PC-9 (cell line): ENCODE data around the gene RIPOR2. TPM values are rescaled to one million over a fixed set of nuclear protein-coding genes. Genes with fewer than 3 reads are reported as not detected.

ENCODE experiments used
- BruUV-seq: library from RNA; stranded (reverse); fragments of 400-500 nt; replicated peaks from 2 replicates; lab custom pipeline; 2021; lab: Mats Ljungman, UMichigan
- CTCF ChIA-PET: fragments of 300-600 bp; sonication (Branson Sonifier 250); formaldehyde crosslinking; loops from one replicate; lab custom pipeline; 2022; ENCODE audit warnings: antibody characterized with exemption; lab: Charles Lee
- POLR2A ChIA-PET: fragments of 300-600 bp; sonication (Branson Sonifier 250); formaldehyde crosslinking; loops from one replicate; lab custom pipeline; 2022; ENCODE audit warnings: antibody characterized with exemption; ENCODE audit not compliant: unreplicated experiment; lab: Charles Lee
- DNase-seq, 2 experiments: peaks; one replicate each; pipeline versions ENCODE4 v3.0.0 to v3.0.0-alpha.2; 2015 to 2022; ENCODE audit warnings: mixed read lengths in 1 of 2
- H2AFZ ChIP-seq: fragments of 200-600 bp; sonication (generic); 2 replicates; pipeline ENCODE4 v1.8.1; 2017; ENCODE audit warnings: antibody characterized with exemption
- H3F3A ChIP-seq: fragments of 200-600 bp; sonication (generic); 2 replicates; pipeline ENCODE4 v1.8.1; 2017; ENCODE audit warnings: antibody characterized with exemption, mild to moderate bottlenecking, low read depth; ENCODE audit not compliant: insufficient read depth
- H3K27ac ChIP-seq: fragments of 200-600 bp; sonication (generic); 2 replicates; pipeline ENCODE4 v1.6.1; 2016; ENCODE audit warnings: mixed run types
- H3K27me3 ChIP-seq: fragments of 200-600 bp; sonication (generic); 2 replicates; pipeline ENCODE4 v1.6.1; 2016; ENCODE audit warnings: low read depth, mixed run types; ENCODE audit not compliant: insufficient read depth
- H3K36me3 ChIP-seq: fragments of 200-600 bp; sonication (generic); 2 replicates; pipeline ENCODE4 v1.6.1; 2016; ENCODE audit warnings: low read depth, mixed run types
- H3K4me1 ChIP-seq: fragments of 200-600 bp; sonication (generic); replicated peaks from 2 replicates; pipeline ENCODE4 v1.6.1; 2016; ENCODE audit warnings: mixed run types; ENCODE audit not compliant: insufficient read depth
- H3K4me2 ChIP-seq: fragments of 200-600 bp; sonication (generic); 2 replicates; pipeline ENCODE4 v1.6.1; 2017; ENCODE audit warnings: mixed run types
- H3K4me3 ChIP-seq: fragments of 200-600 bp; sonication (generic); 2 replicates; pipeline ENCODE4 v1.6.1; 2016; ENCODE audit warnings: mixed run types
- H3K79me2 ChIP-seq: fragments of 200-600 bp; sonication (generic); 2 replicates; pipeline ENCODE4 v1.6.1; 2017; ENCODE audit warnings: low read depth, mixed run types
- H3K9me2 ChIP-seq: fragments of 200-600 bp; sonication (generic); 2 replicates; pipeline ENCODE4 v1.8.1; 2017; ENCODE audit warnings: mild to moderate bottlenecking; ENCODE audit not compliant: insufficient read depth
- H3K9me3 ChIP-seq: fragments of 200-600 bp; sonication (generic); 2 replicates; pipeline ENCODE4 v1.8.1; 2016; ENCODE audit warnings: low read depth; ENCODE audit not compliant: insufficient read depth
- H4K20me1 ChIP-seq: fragments of 200-600 bp; sonication (generic); 2 replicates; pipeline ENCODE4 v1.8.1; 2017; ENCODE audit not compliant: insufficient read depth
- EZH2 ChIP-seq: fragments of 200-600 bp; sonication (generic); IDR thresholded peaks from 2 replicates; pipeline ENCODE4 v1.8.0; 2017; ENCODE audit warnings: antibody characterized with exemption, low read depth
- intact Hi-C: fragments of 100-400 bp; cut with micrococcal nuclease; formaldehyde crosslinking; loops from one replicate; pipeline ENCODE4 v1.10.0; 2022; ENCODE audit not compliant: unreplicated experiment
- total RNA-seq: library from RNA; stranded (reverse); gene quantifications from 2 replicates; pipeline ENCODE4 v1.2.3, GENCODE V29; 2021
- TF ChIP-seq, protein P1 (sequence below): fragments of 200-600 bp; sonication (generic); conservative IDR thresholded peaks from 2 replicates; pipeline ENCODE4 v1.6.1; 2017; ENCODE audit warnings: mixed run types, antibody characterized with exemption, mild to moderate bottlenecking, moderate library complexity

The RIPOR2 gene
- total RNA-seq, 1 experiment from 2014 or later = 0.94 TPM

- TF ChIP-seq, protein P1, sequence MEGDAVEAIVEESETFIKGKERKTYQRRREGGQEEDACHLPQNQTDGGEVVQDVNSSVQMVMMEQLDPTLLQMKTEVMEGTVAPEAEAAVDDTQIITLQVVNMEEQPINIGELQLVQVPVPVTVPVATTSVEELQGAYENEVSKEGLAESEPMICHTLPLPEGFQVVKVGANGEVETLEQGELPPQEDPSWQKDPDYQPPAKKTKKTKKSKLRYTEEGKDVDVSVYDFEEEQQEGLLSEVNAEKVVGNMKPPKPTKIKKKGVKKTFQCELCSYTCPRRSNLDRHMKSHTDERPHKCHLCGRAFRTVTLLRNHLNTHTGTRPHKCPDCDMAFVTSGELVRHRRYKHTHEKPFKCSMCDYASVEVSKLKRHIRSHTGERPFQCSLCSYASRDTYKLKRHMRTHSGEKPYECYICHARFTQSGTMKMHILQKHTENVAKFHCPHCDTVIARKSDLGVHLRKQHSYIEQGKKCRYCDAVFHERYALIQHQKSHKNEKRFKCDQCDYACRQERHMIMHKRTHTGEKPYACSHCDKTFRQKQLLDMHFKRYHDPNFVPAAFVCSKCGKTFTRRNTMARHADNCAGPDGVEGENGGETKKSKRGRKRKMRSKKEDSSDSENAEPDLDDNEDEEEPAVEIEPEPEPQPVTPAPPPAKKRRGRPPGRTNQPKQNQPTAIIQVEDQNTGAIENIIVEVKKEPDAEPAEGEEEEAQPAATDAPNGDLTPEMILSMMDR = no peak
- no peak for TF ChIP-seq EZH2
- Histone ChIP-seq H3K4me3 (no peak overlapping the region), H3F3A (no peaks in the 10 kb centered on the region), H3K4me2 (no peak overlapping the region), H4K20me1 (no peaks in the 10 kb centered on the region), H3K27me3 (no peaks in the 10 kb centered on the region), H3K36me3 (no peaks in the 10 kb centered on the region), H3K9me3 (no peaks in the 10 kb centered on the region), H2AFZ (no peak overlapping the region), H3K9me2 (no peaks in the 10 kb centered on the region), H3K79me2 (no peaks in the 10 kb centered on the region), H3K4me1 (no peaks in the 10 kb centered on the region), H3K27ac (no peak overlapping the region)
- CTCF ChIA-PET = interaction anchor here (0.7 kb wide), 1 partner anchor 18 kb away, joined by 3 read pairs; no protein-coding TSS in a partner anchor
- no peak for DNase-seq
- POLR2A ChIA-PET = no interaction called here
- no TSS peak for BruUV-seq
- intact Hi-C loops = no loop called here
Observed at GRCh38 chr6:24947636-24948035, 11.9 kb upstream of the RIPOR2 start.

DNA sequence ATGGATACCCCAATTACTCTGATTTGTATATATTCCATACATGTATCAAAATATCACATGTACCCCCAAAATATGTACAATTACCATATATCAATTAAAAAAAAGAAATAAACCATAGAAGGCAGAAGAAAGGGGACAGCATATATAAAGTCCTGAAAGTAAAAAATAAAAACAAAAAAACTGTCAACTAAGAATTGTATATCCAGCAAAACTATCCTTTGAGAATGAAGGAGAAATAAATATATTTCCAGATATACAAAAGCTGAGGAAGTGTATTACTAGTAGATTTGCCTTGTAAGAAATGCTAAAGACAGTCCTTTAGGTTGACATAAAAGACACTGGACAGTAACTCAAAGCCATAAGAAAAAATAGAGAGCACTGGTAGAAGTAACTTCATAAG lies 9.3 kb upstream of the RIPOR2 start:
- no peak overlapping the region for H3K4me2 ChIP-seq
- intact Hi-C loops = no loop called here
- ChIA-PET CTCF (no interaction called here), POLR2A (no interaction called here)
- H2AFZ ChIP-seq = no peak overlapping the region
- no peaks in the 10 kb centered on the region for H3K27me3 ChIP-seq
- no peaks in the 10 kb centered on the region for H3K36me3 ChIP-seq
- H3K27ac ChIP-seq = no peak overlapping the region
- no peaks in the 10 kb centered on the region for H3F3A ChIP-seq
- BruUV-seq = no TSS peak
- H3K4me3 ChIP-seq = no peak overlapping the region
- no peaks in the 10 kb centered on the region for H3K9me2 ChIP-seq
- no peaks in the 10 kb centered on the region for H4K20me1 ChIP-seq
- H3K79me2 ChIP-seq = no peaks in the 10 kb centered on the region
- H3K4me1 ChIP-seq = no peaks in the 10 kb centered on the region
- DNase-seq = no peak
- H3K9me3 ChIP-seq = no peaks in the 10 kb centered on the region
- TF ChIP-seq, protein P1 = no peak
- no peak for TF ChIP-seq EZH2

- intact Hi-C loops = no loop called here
- Histone ChIP-seq H3K9me3 (no peaks in the 10 kb centered on the region), H3K79me2 (no peaks in the 10 kb centered on the region), H3K4me2 (no peak overlapping the region), H3K27ac (no peak overlapping the region), H4K20me1 (no peaks in the 10 kb centered on the region), H3K4me3 (no peak overlapping the region), H3K9me2 (no peaks in the 10 kb centered on the region), H3K27me3 (no peaks in the 10 kb centered on the region), H3K4me1 (no peaks in the 10 kb centered on the region), H2AFZ (no peak overlapping the region), H3F3A (no peaks in the 10 kb centered on the region), H3K36me3 (no peaks in the 10 kb centered on the region)
- no TSS peak for BruUV-seq
- DNase-seq = no peak
- no peak for TF ChIP-seq EZH2
- TF ChIP-seq, protein P1 = no peak
- ChIA-PET CTCF (interaction anchor here (0.6 kb wide), 1 partner anchor 56 kb away, joined by 5 read pairs; no protein-coding TSS in a partner anchor), POLR2A (no interaction called here)
Observed at GRCh38 chr6:24943774-24944173, 8.0 kb upstream of the RIPOR2 start.
